Measurements from ENCODE around the gene SLC2A1.

The SLC2A1 gene

GRCh38 chr1:42958488-42959319 lies at the start of gene SLC2A1:
Gene SLC2A1, minus strand, starts transcription at chr1:42958868. Its CDS starts 217 bp downstream, at chr1:42958651.
- peak; percentile 80 for DNase-seq

GRCh38 chr1:43007377-43008114 lies 48.9 kb upstream of the SLC2A1 start:
- no peak for DNase-seq

- no peak for DNase-seq
Measured at GRCh38 chr1:43005460-43006361, 47.0 kb upstream of the SLC2A1 start.

GRCh38 chr1:43004587-43005459 lies 46.2 kb upstream of the SLC2A1 start:
- DNase-seq, result no peak

DNA sequence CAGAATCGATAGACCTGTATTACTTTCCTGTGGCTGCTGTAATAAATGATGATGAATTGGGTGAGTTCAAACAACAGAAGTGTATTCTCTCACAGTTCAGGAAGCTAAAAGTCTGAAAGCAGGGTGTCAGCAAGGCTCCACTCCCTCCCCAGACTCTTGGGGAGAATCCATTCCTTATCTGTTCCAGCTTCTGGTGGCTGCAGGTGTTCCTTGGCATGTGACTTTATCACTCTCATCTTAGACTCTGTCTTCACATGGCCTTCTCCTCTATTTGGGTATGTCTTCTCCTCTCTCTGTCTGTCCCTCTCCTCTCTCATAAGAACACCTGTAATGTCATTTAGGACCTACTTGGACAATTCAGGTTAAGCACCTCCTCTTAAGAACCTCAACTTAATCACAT lies 44.1 kb upstream of the SLC2A1 start:
- no peak for DNase-seq

- DNase-seq, result no peak
Measured at GRCh38 chr1:43002116-43002515, 43.4 kb upstream of the SLC2A1 start.

DNA sequence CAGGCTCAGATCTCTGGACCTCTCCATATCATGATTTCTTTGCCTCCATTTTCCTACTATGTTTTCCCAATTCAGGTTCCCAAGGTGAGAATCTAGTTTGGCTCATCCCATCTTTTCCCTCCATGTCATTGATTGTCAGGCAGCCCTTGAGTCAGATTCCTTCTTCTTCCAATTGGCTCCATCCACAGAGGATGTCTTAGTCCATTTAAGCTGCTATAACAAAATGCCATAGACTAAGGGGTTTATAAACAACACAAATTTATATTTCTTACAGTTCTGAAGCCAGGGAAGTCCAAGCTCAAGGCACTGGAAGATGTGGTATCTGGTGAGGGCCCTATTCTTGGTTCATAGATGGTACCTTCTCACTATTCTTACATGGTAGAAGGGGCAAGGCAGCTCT lies 42.8 kb upstream of the SLC2A1 start:
- DNase-seq, result no peak

GRCh38 chr1:43000271-43000670 lies 41.6 kb upstream of the SLC2A1 start:
- DNase-seq, result no peak

GRCh38 chr1:42999308-42999707 lies 40.6 kb upstream of the SLC2A1 start:
- no peak for DNase-seq

- no peak for DNase-seq
Measured at GRCh38 chr1:42998386-42998785, 39.7 kb upstream of the SLC2A1 start.

DNA sequence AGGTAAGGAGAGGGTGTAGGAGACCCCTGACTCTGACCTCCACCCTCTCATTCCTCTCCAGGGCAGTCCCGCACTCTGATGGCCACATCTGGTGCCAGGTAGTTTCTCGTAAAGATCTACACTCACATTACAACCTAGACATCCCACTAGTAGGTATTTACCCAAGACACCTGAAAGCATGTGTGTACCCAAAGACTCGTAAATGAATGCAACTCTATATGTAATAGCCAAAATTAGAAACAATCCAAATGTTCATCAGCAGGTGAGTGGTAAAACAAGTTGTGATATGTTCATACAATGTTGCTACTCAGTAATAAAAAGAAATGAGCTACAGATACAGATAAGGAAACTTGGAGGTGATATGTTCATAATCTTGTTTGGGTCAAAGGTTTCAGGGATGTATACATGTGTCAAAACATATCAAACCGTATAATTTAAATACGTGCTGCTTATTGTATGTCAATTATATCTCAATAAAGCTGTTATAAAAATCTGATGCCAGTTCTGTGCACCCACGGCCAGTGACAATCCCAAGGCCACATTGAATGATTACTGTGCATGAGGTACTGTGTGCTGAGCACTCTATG lies 37.8 kb upstream of the SLC2A1 start:
- DNase-seq, result no peak

DNA sequence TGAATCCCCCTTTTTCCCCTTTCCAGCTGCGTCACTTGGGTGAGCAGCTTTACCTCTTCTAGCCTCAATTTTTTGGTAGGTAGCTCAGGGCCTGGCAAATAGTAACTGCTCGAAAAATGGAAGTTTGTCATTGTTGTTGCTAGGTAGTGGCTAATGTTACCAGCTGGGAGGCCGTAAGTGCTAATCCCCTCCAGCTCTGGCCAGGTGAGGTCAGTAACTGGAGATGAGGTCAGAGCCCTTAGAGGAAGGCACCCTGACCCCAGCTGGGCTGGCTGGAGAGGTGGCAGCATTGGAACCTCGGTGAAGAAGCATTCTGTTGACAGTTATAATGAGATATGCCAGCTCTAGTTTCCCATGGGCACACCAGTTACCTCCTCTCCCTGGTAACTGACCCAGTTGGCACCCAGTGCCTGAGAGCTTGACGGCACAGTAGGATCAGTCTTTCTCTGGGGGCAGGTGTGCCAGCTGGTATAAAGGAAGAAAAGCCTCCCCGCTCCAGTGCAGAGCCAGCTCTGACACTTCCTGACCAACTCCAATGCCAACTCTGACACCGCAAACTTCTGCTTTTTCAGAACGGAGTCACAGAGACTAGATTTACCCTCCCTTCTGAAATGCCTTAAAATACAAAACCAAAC lies 35.0 kb upstream of the SLC2A1 start:
- DNase-seq, result peak; percentile 33

GRCh38 chr1:42992054-42992571 lies 33.4 kb upstream of the SLC2A1 start:
- no peak for DNase-seq

GRCh38 chr1:42990757-42991346 lies 32.2 kb upstream of the SLC2A1 start:
- DNase-seq, result no peak

- DNase-seq, result no peak
Measured at GRCh38 chr1:42983693-42984092, 25.0 kb upstream of the SLC2A1 start.

- DNase-seq, result no peak
Measured at GRCh38 chr1:42983253-42983652, 24.6 kb upstream of the SLC2A1 start.

- DNase-seq, result no peak
Measured at GRCh38 chr1:42982641-42983040, 24.0 kb upstream of the SLC2A1 start.

DNA sequence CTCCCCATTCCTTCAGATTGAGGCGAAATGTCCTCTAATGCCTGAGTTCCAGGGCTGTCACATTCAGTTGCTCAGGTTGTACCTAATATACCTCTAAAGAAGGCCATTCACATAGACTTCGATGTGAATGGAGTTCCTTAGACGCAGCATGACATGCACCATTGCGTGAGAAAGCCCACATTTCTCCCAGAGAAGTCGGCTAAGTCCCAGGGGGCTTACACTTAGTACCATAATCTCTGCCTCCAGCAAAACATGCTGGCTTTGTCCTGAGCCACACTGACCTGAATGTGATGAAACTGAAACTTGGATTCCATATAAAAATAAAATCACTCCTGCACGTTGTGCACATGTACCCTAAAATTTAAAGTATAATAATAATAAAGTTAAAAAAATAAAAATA lies 23.2 kb upstream of the SLC2A1 start:
- no peak for DNase-seq

DNA sequence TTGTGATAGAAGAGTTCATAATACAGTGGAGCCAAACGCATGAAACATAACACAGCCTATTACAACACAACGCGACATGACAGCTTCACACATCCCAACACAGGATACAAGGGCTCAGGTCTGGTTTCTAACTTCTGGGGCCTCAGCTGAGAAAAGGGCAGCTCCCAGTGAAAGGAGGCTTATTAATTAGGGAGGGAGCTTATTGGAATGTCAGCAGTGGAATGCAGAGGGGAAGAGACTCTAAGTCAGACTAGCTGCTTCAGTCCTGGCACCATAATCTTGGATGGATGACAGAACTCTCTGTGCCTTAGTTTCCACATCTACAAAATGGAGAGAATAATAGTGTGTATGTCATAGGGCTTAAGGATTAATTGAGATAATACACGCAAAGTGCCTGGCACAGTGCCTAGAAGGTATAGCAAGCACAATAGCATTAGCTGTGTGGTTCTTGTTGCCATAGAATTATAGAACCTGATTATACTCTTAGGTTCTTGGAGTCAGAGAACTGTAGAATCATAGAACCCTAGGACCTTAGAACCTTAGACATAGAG lies 22.7 kb upstream of the SLC2A1 start:
- DNase-seq, result no peak

All from inflammatory macrophage treated with lipopolysaccharide for 4 hours (primary cell).